ENCODE results near the gene CNTN1.
"Not testable (repeated sequence)": the region's sequence is repeated elsewhere in the genome, so short reads cannot be mapped to it uniquely, and the experiment has no call there.

CNTN1 gene

GRCh38 chr12:40711121-40711520 lies 18.9 kb downstream of the CNTN1 start:
- no peak for DNase-seq

- no peak for DNase-seq
These were observed 22.4 kb downstream of the CNTN1 start for GRCh38 chr12:40714636-40715035.

GRCh38 chr12:40716037-40716436 lies 23.8 kb downstream of the CNTN1 start:
- DNase-seq = no peak

- DNase-seq = no peak
These were observed 25.3 kb downstream of the CNTN1 start for GRCh38 chr12:40717576-40717975.

GRCh38 chr12:40718878-40719372 lies 26.7 kb downstream of the CNTN1 start:
- no peak for DNase-seq

GRCh38 chr12:40723001-40723400 lies 30.8 kb downstream of the CNTN1 start:
- DNase-seq = no peak

GRCh38 chr12:40726366-40726765 lies 34.1 kb downstream of the CNTN1 start:
- no peak for DNase-seq

- no peak for DNase-seq
These were observed 35.7 kb downstream of the CNTN1 start for GRCh38 chr12:40727774-40728483.

- DNase-seq = no peak
These were observed 38.0 kb downstream of the CNTN1 start for GRCh38 chr12:40730281-40730680.

- no peak for DNase-seq
These were observed 41.6 kb downstream of the CNTN1 start for GRCh38 chr12:40733871-40734270.

GRCh38 chr12:40734276-40734675 lies 42.0 kb downstream of the CNTN1 start:
- DNase-seq = no peak

- no peak for DNase-seq
These were observed 43.5 kb downstream of the CNTN1 start for GRCh38 chr12:40735551-40736230.

- DNase-seq = not testable (repeated sequence)
These were observed 45.2 kb downstream of the CNTN1 start for GRCh38 chr12:40737416-40737815.

GRCh38 chr12:40738856-40739255 lies 46.6 kb downstream of the CNTN1 start:
- no peak for DNase-seq

- DNase-seq = no peak
These were observed 49.8 kb downstream of the CNTN1 start for GRCh38 chr12:40742041-40742440.

- no peak for DNase-seq
These were observed 53.1 kb downstream of the CNTN1 start for GRCh38 chr12:40745386-40745785.

- no peak for DNase-seq
These were observed 57.6 kb downstream of the CNTN1 start for GRCh38 chr12:40749863-40750262.

- DNase-seq = no peak
These were observed 59.8 kb downstream of the CNTN1 start for GRCh38 chr12:40752011-40752410.

GRCh38 chr12:40760821-40761220 lies 68.6 kb downstream of the CNTN1 start:
- DNase-seq = no peak

GRCh38 chr12:40762072-40762471 lies 69.8 kb downstream of the CNTN1 start:
- no peak for DNase-seq

- DNase-seq = no peak
These were observed 76.1 kb downstream of the CNTN1 start for GRCh38 chr12:40768125-40768864.

GRCh38 chr12:40769846-40770245 lies 77.6 kb downstream of the CNTN1 start:
- no peak for DNase-seq

GRCh38 chr12:40770781-40771180 lies 78.5 kb downstream of the CNTN1 start:
- no peak for DNase-seq

GRCh38 chr12:40775661-40776060 lies 83.4 kb downstream of the CNTN1 start:
- DNase-seq = no peak
